Epithelial cell of esophagus (primary cell): Measurements from ENCODE around the gene PPP1CA.
"Not testable (repeated sequence)": the region's sequence is repeated elsewhere in the genome, so short reads cannot be mapped to it uniquely, and the experiment has no call there.

ENCODE experiments used
- DNase-seq: peaks from one replicate; pipeline ENCODE4 v3.0.0; 2010; ENCODE audit warnings: low read depth
- H3K4me3 ChIP-seq: 2 replicates; pipeline ENCODE4 v1.5.1; 2011; ENCODE audit warnings: mild to moderate bottlenecking, low read length, control low read depth
- CTCF ChIP-seq: IDR thresholded peaks from 2 replicates; pipeline ENCODE4 v1.5.1; 2011; ENCODE audit warnings: low read depth, mild to moderate bottlenecking, low read length, control low read depth, inconsistent platforms; ENCODE audit not compliant: insufficient read depth; ENCODE audit errors: missing control alignments

PPP1CA gene

GRCh38 chr11:67432655-67433349 lies 31.1 kb upstream of the PPP1CA start:
- TF ChIP-seq CTCF: no peak
- H3K4me3 ChIP-seq: no peak overlapping the region
- DNase-seq: no peak

DNA sequence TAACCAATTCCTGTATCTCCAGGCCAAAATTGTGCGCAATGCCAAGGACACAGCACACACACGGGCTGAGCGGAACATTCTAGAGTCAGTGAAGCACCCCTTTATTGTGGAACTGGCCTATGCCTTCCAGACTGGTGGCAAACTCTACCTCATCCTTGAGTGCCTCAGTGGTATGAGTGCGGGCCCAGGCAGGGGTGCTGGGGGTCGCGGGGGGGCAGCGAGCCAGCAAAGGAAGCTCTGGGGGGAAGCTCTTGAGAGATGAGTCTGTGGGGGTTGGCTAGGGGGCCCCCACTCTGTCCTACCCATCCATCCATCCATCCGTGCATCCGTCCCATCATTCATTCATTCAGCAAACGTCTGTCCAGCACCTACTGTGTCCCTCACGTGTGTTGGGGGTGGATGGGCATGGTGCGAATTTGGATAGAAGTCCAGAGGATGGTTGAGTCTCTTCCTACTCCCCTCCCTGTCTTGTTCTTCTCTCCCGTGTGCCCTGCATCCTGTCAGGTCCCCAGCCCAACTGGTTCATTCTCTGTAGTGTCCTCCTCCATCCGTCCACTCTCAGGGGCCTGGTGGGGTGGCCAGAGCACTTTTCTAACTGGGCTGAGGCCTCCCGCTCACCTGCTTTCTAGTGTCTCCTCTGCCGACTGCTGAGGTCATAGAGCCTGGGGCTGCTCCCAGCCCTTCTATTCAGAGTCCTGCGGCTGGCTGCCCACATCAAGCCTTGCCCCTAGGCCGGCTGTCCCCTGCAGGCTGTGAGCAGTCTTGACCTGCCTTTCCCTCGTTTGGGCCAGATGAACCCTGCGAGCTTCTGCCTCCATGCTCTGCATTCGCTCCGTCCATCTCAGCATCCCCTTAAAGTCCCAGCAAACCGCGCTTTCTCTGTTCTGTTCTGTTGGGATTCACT lies 29.9 kb upstream of the PPP1CA start:
- no peak for DNase-seq
- no peak for TF ChIP-seq CTCF
- no peak overlapping the region for H3K4me3 ChIP-seq

- H3K4me3 ChIP-seq: peak overlapping the region; percentile 99
- no peak for DNase-seq
- no peak for TF ChIP-seq CTCF
These were observed 28.1 kb upstream of the PPP1CA start for GRCh38 chr11:67429722-67430121.

DNA sequence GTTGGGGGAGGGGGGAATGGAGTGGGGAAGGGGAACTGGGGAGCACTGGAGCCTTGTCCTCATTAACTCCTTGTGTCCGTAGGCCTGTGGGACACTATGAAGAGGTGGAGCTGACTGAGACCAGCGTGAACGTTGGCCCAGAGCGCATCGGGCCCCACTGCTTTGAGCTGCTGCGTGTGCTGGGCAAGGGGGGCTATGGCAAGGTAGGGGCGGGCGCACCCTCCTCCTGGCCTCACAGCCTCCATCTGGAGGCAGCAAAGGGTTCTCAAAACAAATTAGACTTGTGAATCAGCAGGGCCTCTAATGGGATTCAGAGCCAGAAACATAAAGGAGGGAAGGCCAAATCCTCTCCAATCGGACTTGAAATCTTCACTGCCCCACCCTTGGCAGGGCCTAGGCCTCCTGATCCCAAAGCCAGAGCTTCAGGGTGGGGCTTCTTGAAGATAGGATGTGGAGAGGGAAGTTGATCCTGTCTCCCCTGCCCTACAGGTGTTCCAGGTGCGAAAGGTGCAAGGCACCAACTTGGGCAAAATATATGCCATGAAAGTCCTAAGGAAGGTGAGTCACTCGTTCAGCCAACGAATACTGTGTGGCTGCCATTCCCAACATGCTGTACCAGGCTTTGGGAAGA lies 27.5 kb upstream of the PPP1CA start:
- TF ChIP-seq CTCF: no peak
- DNase-seq: peak; percentile 49
- H3K4me3 ChIP-seq: peak overlapping the region; percentile 99

DNA sequence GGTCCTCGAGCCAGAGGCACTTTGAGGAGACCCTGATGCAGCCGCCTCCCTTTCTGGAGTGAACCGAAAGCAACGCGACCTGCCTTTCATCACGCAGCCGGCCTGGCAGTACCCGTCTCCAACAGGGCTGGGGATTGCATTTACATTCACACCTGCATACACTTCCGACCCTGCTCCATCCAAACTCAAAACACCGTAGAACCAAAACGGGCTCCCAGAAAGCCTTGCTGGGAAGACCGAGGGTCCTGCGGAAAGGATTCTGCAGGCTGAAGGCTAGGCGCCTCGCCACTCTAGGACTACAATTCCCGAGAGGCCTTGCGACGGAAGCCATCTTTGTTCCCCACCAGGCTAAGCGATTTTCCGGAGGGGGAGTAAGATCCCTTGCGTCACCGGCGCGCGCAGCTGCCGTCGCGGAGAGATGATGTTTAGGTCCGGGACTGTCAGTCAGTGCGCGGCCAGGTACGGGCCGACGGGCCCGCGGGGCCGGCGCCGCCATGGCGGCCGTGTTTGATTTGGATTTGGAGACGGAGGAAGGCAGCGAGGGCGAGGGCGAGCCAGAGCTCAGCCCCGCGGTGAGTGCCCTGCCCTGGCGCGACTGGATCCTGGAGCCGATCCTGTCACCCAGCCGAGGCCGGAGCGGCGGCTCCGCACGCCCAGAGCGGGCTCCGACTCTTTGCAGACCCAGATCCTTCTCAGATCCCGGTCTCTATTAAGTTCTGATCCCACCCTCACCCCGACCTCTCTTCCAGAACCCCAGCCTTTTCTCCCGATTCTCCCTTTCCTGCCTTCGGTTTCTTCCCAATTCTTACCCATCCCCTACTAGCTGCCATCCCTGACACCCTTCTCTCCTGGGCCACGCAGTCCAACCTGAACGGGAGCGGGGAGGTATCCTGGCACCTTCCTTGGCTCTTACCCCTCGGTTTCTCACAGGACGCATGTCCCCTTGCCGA lies 26.7 kb upstream of the PPP1CA start, which contains the start of gene RPS6KB2:
TSS of gene RPS6KB2 (plus strand) at position 443 of the 950 bp plus-strand sequence. CDS start at position 495, 52 bp downstream.
- DNase-seq: peak; percentile 98
- TF ChIP-seq CTCF: no peak
- peak within 1 kb of the TSS; percentile 99 for H3K4me3 ChIP-seq

GRCh38 chr11:67427364-67427859 lies 25.8 kb upstream of the PPP1CA start:
- peak overlapping the region; percentile 99 for H3K4me3 ChIP-seq
- not testable (repeated sequence) for DNase-seq
